ENCODE measurements around the gene SH3TC1.

SH3TC1 gene

DNA sequence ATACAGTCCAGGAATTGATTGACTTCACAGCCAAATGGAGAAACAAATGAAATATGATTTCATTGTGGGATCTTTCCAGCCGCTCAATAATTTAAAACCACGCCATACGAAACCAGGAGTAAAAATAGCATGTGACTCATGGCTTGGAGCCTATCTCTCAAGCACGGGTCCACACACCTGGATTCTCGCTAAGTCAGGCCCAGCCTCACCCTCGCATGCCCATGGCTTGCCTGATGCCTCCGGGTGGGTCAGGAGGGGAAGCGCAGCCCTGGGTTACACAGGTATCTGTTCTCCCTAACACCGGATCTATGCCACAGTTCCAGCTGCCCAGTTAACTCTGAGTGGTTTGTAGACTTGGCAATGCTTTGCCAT lies 34.9 kb upstream of the SH3TC1 start:
- DNase-seq (ENCODE audit: low spot score) = no peak

DNA sequence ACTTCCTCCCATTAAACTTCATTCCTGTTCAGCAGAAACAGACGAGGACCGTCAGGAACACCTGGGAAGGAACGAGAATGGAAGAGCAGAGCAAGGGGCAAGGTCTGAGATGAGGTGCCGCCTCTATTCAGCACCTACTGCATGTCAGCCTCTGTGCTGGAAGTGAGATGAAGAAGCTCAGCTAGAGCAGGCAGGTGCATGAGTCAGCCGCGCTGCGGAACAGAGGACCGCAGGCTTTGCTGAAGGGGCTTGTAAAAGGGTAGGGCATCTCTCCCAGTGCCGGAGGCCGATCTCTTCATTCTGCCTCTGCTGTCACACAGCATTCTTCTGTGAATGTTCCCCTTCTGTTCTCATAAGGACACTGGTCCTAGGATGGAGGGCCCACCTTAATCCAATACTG lies 34.4 kb upstream of the SH3TC1 start:
- DNase-seq (ENCODE audit: low spot score) = no peak

DNA sequence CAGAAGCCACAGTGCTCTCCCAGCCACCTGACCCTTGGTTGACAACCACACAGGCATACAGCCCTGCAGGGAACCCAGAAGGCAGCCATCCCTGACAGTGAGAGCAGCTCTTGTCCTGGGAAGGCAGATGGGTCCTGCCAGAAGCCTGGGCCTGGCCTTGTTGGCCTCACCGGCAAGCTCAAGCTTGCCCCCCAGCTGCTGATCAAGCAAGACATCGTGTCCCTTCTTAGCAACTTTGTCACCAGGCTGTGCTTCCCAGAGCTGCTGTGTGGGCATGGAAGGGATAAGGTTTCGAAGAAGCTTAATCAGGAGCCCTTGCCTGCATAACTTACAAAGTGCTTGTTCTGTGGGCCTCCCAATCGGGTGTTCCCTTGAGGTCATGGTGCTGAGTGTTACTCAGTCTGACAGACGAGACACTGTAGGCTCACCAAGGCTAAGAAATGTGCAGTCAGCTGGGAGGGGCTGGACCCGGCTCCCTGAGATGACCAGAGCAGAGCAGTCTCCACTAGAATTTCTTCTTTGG lies 33.7 kb upstream of the SH3TC1 start:
- no peak for DNase-seq (ENCODE audit: low spot score)

GRCh38 chr4:8167291-8167690 lies 31.8 kb upstream of the SH3TC1 start:
- DNase-seq (ENCODE audit: low spot score) = no peak

GRCh38 chr4:8167815-8168214 lies 31.3 kb upstream of the SH3TC1 start:
- peak; percentile 72 for DNase-seq (ENCODE audit: low spot score)

DNA sequence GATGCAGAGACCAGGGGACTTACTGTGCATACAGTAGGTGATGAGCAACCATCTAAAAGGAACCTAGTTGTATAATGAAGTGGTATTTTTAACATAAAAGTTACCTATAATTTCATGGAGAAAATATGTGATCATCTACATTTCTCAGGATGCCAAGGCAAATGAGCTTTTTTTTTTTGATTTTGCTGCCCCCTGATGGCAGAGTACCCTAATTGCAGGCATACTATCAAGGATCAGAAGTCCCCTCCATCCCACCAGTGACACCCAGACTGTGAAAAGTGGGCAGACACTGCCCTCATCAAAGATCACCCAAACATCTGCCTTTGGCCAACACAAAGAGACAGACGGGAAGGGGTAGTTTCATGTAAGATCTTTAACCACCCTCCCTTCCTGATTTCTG lies 30.9 kb upstream of the SH3TC1 start:
- DNase-seq (ENCODE audit: low spot score) = no peak

DNA sequence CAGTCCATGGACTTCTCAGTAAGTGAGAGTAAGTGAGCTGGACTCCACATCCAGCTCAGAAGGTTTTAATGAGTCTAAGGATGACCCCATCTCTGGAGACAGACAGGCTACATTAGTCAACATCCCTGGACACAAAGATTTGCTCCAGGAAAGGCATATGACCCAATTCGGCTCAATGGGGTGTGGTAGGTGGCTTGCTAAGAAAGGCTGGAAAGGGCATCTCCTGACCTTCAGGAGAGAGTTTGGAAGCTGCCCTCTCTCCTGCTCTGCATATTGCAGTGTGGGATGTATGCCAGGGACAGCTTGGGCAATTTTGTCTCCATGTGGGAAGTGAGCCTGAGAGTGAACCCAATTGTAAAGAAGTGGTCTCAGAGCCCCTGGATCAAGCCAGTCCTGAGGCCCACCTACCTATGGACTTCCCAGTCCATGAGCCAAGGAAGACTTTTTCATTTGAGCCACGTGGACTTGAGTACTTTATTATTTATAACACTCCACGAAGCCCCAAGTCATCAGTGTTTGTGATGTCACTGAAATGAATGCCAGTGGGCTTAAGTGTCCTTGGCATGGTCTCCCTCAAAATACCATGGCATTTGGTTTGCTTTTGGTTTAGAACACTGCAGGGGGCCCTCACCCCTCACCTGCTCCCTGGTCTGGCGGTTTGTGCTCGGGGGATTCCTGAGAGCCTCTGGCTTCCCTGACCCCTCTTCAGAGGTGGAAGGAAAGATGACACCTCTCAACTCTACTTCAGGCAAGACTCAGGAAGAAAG lies 30.1 kb upstream of the SH3TC1 start:
- no peak for DNase-seq (ENCODE audit: low spot score)

DNA sequence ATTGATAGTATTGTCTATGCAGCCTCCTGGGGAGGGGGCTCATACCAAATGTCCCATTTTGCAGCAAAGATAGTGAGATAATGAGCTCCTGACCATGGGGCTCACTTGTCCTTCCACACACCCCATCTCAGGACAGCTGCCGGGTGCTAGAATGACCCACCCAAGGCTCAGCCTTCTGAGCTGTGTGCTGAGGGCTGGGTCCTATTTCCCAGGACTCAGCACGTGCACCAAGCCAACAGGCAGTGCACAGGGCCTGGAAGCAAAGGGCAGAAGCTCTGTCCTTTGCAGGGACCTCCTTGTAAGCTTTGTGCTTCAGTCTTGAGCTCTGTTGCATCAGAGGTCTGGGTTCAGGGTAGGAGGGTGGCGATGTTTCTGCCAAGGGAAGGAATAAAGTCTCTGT lies 29.3 kb upstream of the SH3TC1 start:
- no peak for DNase-seq (ENCODE audit: low spot score)

DNA sequence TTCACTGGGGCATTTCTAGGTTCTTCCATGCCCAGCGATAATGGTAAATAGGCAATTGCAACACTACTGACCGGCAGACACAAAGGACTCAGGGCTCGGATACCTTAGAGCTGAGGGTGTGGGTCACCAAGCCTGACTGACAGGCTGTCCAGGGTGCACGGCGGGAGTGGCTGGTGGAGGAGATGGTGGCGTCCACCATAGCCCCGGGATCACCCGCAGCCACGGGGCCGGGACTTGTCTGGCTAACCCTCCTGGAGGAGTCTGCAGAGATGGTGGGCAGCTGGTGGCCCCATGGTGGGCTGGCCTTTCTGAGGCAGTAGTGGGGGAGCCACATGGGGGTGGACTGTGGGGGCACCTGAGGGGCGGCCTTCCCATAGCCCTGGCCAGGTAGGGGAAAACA lies 28.7 kb upstream of the SH3TC1 start:
- no peak for DNase-seq (ENCODE audit: low spot score)

- DNase-seq (ENCODE audit: low spot score) = no peak
Measured at GRCh38 chr4:8171266-8171665, 27.8 kb upstream of the SH3TC1 start.

- DNase-seq (ENCODE audit: low spot score) = no peak
Measured at GRCh38 chr4:8171984-8172924, 26.8 kb upstream of the SH3TC1 start.

- no peak for DNase-seq (ENCODE audit: low spot score)
Measured at GRCh38 chr4:8173492-8174242, 25.4 kb upstream of the SH3TC1 start.

- no peak for DNase-seq (ENCODE audit: low spot score)
Measured at GRCh38 chr4:8174970-8175369, 24.1 kb upstream of the SH3TC1 start.

DNA sequence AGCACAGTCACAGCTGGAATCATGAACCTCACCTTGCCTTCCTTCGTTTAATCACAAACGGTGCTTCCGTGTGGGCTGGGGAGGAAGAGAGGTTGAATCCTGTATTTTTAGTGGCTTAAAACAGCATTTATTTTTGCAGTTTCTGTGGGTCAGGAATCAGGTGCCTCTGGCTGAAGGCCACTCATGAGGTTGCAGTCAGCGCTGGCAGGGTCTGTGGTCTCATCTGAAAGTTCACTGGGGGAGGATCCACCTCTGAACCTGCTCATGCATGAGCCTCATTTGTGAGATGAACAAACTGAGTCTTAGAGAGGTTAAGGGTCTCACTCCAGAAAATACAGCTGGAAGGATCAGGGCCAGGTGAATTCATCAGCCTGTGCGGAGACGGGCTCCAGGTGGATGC lies 23.4 kb upstream of the SH3TC1 start:
- DNase-seq (ENCODE audit: low spot score) = no peak

DNA sequence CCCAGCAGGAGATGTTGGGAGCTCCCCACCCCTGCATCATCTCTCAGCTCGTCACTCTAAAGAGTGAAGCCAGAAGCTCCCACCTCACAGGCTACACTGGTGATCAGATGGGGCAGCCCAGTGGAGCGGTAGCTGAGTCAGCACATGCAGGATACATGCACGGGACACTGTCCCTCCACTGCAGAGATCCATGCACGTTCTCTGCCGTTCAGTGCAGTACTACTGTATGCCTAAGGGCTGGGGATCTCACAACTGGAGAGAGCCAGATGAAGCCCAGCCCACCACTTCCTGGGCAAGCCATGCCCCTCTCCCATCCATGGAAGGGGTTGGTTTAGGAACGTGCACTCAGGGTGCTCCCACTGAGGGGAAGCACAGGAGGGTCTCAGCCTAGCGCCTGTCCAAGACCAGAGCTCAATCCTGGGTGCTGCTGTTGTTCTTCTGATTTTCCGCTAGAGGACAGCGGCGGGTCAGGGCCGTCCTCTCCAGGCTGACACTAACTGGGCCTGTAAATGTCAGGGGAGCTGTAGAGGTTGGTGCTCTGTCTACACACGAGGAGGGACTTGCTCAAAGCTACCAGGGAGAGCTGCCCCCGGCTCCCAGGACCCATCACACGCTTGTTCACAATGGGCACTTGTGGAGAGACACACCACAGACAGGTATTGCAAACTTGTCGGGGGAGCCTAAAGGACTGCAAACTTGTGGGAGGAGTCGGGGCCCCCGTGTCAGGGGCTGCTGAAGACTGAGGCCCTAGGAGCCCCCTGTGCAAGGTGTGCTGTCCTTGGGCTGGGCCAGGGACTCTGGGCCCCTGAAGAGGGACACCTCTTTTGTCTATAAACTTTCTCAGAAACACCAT lies 22.3 kb upstream of the SH3TC1 start:
- DNase-seq (ENCODE audit: low spot score) = peak; percentile 59

- DNase-seq (ENCODE audit: low spot score) = no peak
Measured at GRCh38 chr4:8177552-8177951, 21.5 kb upstream of the SH3TC1 start.

GRCh38 chr4:8177956-8178355 lies 21.1 kb upstream of the SH3TC1 start:
- DNase-seq (ENCODE audit: low spot score) = no peak

DNA sequence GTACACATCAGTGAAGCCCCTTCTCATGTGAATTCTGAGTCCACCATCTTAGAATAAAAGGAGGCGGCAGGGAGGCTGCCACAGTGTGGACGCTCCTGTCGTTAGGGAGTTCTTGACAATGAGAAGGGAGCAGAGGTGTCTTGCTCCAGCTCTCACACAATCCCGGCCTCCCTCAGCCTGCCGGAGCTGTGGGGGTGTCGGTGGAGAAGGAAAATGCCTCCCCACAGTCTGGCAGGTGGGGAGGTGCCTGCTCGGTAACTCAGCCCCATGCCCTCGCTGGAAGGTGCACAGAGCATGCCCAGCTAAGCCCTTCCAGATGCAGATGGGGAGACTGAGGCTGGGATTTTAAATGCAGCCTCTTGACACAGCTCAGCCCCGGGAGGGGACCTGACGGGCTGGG lies 20.0 kb upstream of the SH3TC1 start:
- no peak for DNase-seq (ENCODE audit: low spot score)

GRCh38 chr4:8179771-8180170 lies 19.3 kb upstream of the SH3TC1 start:
- DNase-seq (ENCODE audit: low spot score) = no peak

GRCh38 chr4:8180310-8181093 lies 18.6 kb upstream of the SH3TC1 start:
- no peak for DNase-seq (ENCODE audit: low spot score)

DNA sequence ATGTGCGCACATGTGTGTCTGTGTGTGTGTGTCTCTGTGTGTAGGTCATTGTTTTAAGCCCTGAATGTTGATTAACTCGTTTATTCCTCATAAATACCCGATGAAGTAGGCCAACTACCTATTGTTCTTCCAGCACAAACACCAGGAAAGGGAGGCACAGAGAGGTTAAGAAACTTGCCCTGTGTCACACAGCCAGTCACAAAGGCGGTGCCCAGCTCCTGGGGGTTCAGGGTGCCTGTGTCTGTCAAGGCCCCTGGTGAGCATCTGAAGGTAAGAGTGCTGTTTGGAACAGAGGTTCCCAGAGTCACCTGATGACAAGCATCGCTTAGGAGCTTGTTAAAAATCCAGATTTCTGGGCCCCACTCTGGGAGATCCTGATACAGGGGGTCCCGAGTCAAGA lies 18.0 kb upstream of the SH3TC1 start:
- no peak for DNase-seq (ENCODE audit: low spot score)

Measured in Ammon's horn (tissue), 1 donor.